NCI-H1105 treated with DMSO at 0.1 percent for 48 hours (cell line): ENCODE results near the gene CMKLR1.

Experiments
- DNase-seq: peaks from one replicate; lab custom pipeline; 2025; lab: John Stamatoyannopoulos, UW

Gene CMKLR1

GRCh38 chr12:108335349-108336119 is 3.6 kb downstream of the CMKLR1 start:
- DNase-seq: no peak

GRCh38 chr12:108333898-108334699 is 5.0 kb downstream of the CMKLR1 start:
- no peak for DNase-seq

GRCh38 chr12:108332791-108333382 is 6.2 kb downstream of the CMKLR1 start:
- no peak for DNase-seq

- DNase-seq: no peak
These were observed 10.7 kb downstream of the CMKLR1 start for GRCh38 chr12:108328420-108328819.

- no peak for DNase-seq
These were observed 11.3 kb downstream of the CMKLR1 start for GRCh38 chr12:108327621-108328344.

GRCh38 chr12:108326254-108326750 is 12.8 kb downstream of the CMKLR1 start:
- no peak for DNase-seq

- no peak for DNase-seq
These were observed 13.6 kb downstream of the CMKLR1 start for GRCh38 chr12:108325549-108325948.

GRCh38 chr12:108325018-108325358 is 14.1 kb downstream of the CMKLR1 start:
- no peak for DNase-seq

- no peak for DNase-seq
These were observed 14.6 kb downstream of the CMKLR1 start for GRCh38 chr12:108324351-108325017.

- no peak for DNase-seq
These were observed 15.5 kb downstream of the CMKLR1 start for GRCh38 chr12:108323581-108323980.

- DNase-seq: no peak
These were observed 16.1 kb downstream of the CMKLR1 start for GRCh38 chr12:108322998-108323397.

- DNase-seq: no peak
These were observed 17.4 kb downstream of the CMKLR1 start for GRCh38 chr12:108321688-108322087.

GRCh38 chr12:108320507-108321293 is 18.4 kb downstream of the CMKLR1 start:
- DNase-seq: peak; percentile 10

GRCh38 chr12:108319277-108320234 is 19.6 kb downstream of the CMKLR1 start:
- no peak for DNase-seq

- no peak for DNase-seq
These were observed 20.4 kb downstream of the CMKLR1 start for GRCh38 chr12:108318472-108319275.

- no peak for DNase-seq
These were observed 21.5 kb downstream of the CMKLR1 start for GRCh38 chr12:108317308-108318234.
